ENCODE measurements around the gene MORC2. TPM values are rescaled to one million over a fixed set of nuclear protein-coding genes. Genes with fewer than 3 reads are reported as not detected.

Gene MORC2
- total RNA-seq, 1 experiment from 2014 or later = 60.3 TPM

- no peak overlapping the region for H3K27ac ChIP-seq (ENCODE audit: low read depth, low read length, poor library complexity, severe bottlenecking)
- CTCF ChIA-PET = no interaction called here
- no peaks in the 10 kb centered on the region for H3K9me3 ChIP-seq (ENCODE audit: low read depth, low read length, poor library complexity, severe bottlenecking)
- POLR2A ChIA-PET (ENCODE audit: low non-redundant PET) = no interaction called here
- no peaks in the 10 kb centered on the region for H3K36me3 ChIP-seq (ENCODE audit: insufficient read depth, low read length, poor library complexity, severe bottlenecking)
- no peaks in the 10 kb centered on the region for H3K4me1 ChIP-seq (ENCODE audit: insufficient read depth, low read length, poor library complexity, severe bottlenecking)
- no peak for TF ChIP-seq EZH2 (IDR thresholded peaks at IDR 0.05; ENCODE audit: borderline replicate concordance, low read depth, low read length, poor library complexity, severe bottlenecking)
- TF ChIP-seq CTCF (conservative IDR thresholded peaks at IDR 0.05; ENCODE audit: low read depth, low read length) = no peak
- DNase-seq (ENCODE audit: low spot score) = no peak
- H3K4me3 ChIP-seq (ENCODE audit: low read depth, low read length, poor library complexity, severe bottlenecking) = no peak overlapping the region
- BruUV-seq (replicated peaks) = no TSS peak
- H3K27me3 ChIP-seq (replicated peaks; ENCODE audit: insufficient read depth, low read depth, low read length, poor library complexity) = no peaks in the 10 kb centered on the region
- intact Hi-C loops (cut with micrococcal nuclease; ENCODE audit: unreplicated experiment) = no loop called here
Observed at GRCh38 chr22:30887453-30887852, 81.1 kb downstream of the MORC2 start.

- no peaks in the 10 kb centered on the region for H3K9me3 ChIP-seq (ENCODE audit: low read depth, low read length, poor library complexity, severe bottlenecking)
- H3K36me3 ChIP-seq (ENCODE audit: insufficient read depth, low read length, poor library complexity, severe bottlenecking) = no peaks in the 10 kb centered on the region
- ChIA-PET CTCF (no interaction called here), POLR2A (ENCODE audit: low non-redundant PET) (no interaction called here)
- no peak for DNase-seq (ENCODE audit: low spot score)
- H3K27me3 ChIP-seq (replicated peaks; ENCODE audit: insufficient read depth, low read depth, low read length, poor library complexity) = no peaks in the 10 kb centered on the region
- H3K27ac ChIP-seq (ENCODE audit: low read depth, low read length, poor library complexity, severe bottlenecking) = no peak overlapping the region
- no TSS peak for BruUV-seq (replicated peaks)
- TF ChIP-seq EZH2 (IDR thresholded peaks at IDR 0.05; ENCODE audit: borderline replicate concordance, low read depth, low read length, poor library complexity, severe bottlenecking) (no peak), CTCF (conservative IDR thresholded peaks at IDR 0.05; ENCODE audit: low read depth, low read length) (no peak)
- intact Hi-C loops (cut with micrococcal nuclease; ENCODE audit: unreplicated experiment) = no loop called here
- peaks cover 10% of the 10 kb centered on the region for H3K4me1 ChIP-seq (ENCODE audit: insufficient read depth, low read length, poor library complexity, severe bottlenecking)
- no peak overlapping the region for H3K4me3 ChIP-seq (ENCODE audit: low read depth, low read length, poor library complexity, severe bottlenecking)
Observed at GRCh38 chr22:30885591-30885990, 83.0 kb downstream of the MORC2 start.

- H3K27ac ChIP-seq (ENCODE audit: low read depth, low read length, poor library complexity, severe bottlenecking) = no peak overlapping the region
- no peak for DNase-seq (ENCODE audit: low spot score)
- no peaks in the 10 kb centered on the region for H3K36me3 ChIP-seq (ENCODE audit: insufficient read depth, low read length, poor library complexity, severe bottlenecking)
- H3K9me3 ChIP-seq (ENCODE audit: low read depth, low read length, poor library complexity, severe bottlenecking) = no peaks in the 10 kb centered on the region
- H3K4me1 ChIP-seq (ENCODE audit: insufficient read depth, low read length, poor library complexity, severe bottlenecking) = peaks cover 10% of the 10 kb centered on the region
- ChIA-PET POLR2A (ENCODE audit: low non-redundant PET) (no interaction called here), CTCF (no interaction called here)
- intact Hi-C loops (cut with micrococcal nuclease; ENCODE audit: unreplicated experiment) = no loop called here
- no peak for TF ChIP-seq EZH2 (IDR thresholded peaks at IDR 0.05; ENCODE audit: borderline replicate concordance, low read depth, low read length, poor library complexity, severe bottlenecking)
- H3K27me3 ChIP-seq (replicated peaks; ENCODE audit: insufficient read depth, low read depth, low read length, poor library complexity) = no peaks in the 10 kb centered on the region
- H3K4me3 ChIP-seq (ENCODE audit: low read depth, low read length, poor library complexity, severe bottlenecking) = no peak overlapping the region
- BruUV-seq (replicated peaks) = no TSS peak
Observed at GRCh38 chr22:30885001-30885366, 83.6 kb downstream of the MORC2 start.

GRCh38 chr22:30884211-30885000, 84.2 kb downstream of the MORC2 start:
- no peaks in the 10 kb centered on the region for H3K27me3 ChIP-seq (replicated peaks; ENCODE audit: insufficient read depth, low read depth, low read length, poor library complexity)
- TF ChIP-seq EZH2 (IDR thresholded peaks at IDR 0.05; ENCODE audit: borderline replicate concordance, low read depth, low read length, poor library complexity, severe bottlenecking) (no peak), CTCF (conservative IDR thresholded peaks at IDR 0.05; ENCODE audit: low read depth, low read length) (no peak)
- H3K4me3 ChIP-seq (ENCODE audit: low read depth, low read length, poor library complexity, severe bottlenecking) = no peak overlapping the region
- no peak for DNase-seq (ENCODE audit: low spot score)
- no peaks in the 10 kb centered on the region for H3K9me3 ChIP-seq (ENCODE audit: low read depth, low read length, poor library complexity, severe bottlenecking)
- POLR2A ChIA-PET (ENCODE audit: low non-redundant PET) = no interaction called here
- CTCF ChIA-PET = no interaction called here
- H3K4me1 ChIP-seq (ENCODE audit: insufficient read depth, low read length, poor library complexity, severe bottlenecking) = peaks cover 10% of the 10 kb centered on the region
- no TSS peak for BruUV-seq (replicated peaks)
- no peak overlapping the region for H3K27ac ChIP-seq (ENCODE audit: low read depth, low read length, poor library complexity, severe bottlenecking)
- H3K36me3 ChIP-seq (ENCODE audit: insufficient read depth, low read length, poor library complexity, severe bottlenecking) = no peaks in the 10 kb centered on the region
- intact Hi-C loops (cut with micrococcal nuclease; ENCODE audit: unreplicated experiment) = no loop called here

Data from A673 (cell line).